ENCODE measurements around the gene TBC1D4. TPM values are rescaled to one million over a fixed set of nuclear protein-coding genes. Genes with fewer than 3 reads are reported as not detected.
A peak's percentile ranks its signal among the peaks of the same experiment; 100 is the strongest.
"Not testable (repeated sequence)": the region's sequence is repeated elsewhere in the genome, so short reads cannot be mapped to it uniquely, and the experiment has no call there.

TBC1D4 gene
- total RNA-seq, 2 donors from 2014 or later: 16.7 to 27.9 TPM

GRCh38 chr13:75357576-75358289 is 124.2 kb downstream of the TBC1D4 start:
- intact Hi-C loops (cut with DNase I): no loop called here
- H3K36me3 ChIP-seq: no peaks in the 10 kb centered on the region
- no peaks in the 10 kb centered on the region for H3K4me1 ChIP-seq
- no peak overlapping the region for H3K9ac ChIP-seq (ENCODE audit: low read depth in 2 of 2, low read length in 2 of 2)
- DNase-seq: no peak
- H3K4me3 ChIP-seq: no peak overlapping the region
- H3K27ac ChIP-seq: no peak overlapping the region
- no peaks in the 10 kb centered on the region for H3K27me3 ChIP-seq
- peak; percentile 31 for TF ChIP-seq CTCF (IDR thresholded peaks at IDR 0.05)
- no peaks in the 10 kb centered on the region for H3K9me3 ChIP-seq

DNA sequence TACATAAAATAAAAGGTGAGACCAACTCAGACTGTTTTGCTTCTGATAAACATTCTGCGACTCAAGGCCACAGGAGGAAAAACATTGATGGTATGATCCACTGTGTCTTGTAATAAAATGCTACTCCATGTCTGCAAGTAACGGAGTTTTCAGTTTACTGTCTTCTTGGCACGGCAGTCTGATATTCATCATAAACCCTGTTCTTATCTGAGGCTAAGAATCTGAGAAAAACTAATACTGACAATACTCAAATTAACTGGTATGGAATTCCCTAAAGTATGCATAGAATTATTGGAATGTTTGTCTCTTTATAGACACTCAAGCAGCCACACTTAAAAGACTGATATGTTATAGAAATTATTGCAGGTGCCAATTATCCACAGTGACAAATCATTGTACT is 125.5 kb downstream of the TBC1D4 start:
- H3K4me3 ChIP-seq: no peak overlapping the region
- intact Hi-C loops (cut with DNase I): no loop called here
- TF ChIP-seq CTCF (IDR thresholded peaks at IDR 0.05): no peak
- no peaks in the 10 kb centered on the region for H3K9me3 ChIP-seq
- H3K36me3 ChIP-seq: no peaks in the 10 kb centered on the region
- no peak overlapping the region for H3K9ac ChIP-seq (ENCODE audit: low read depth in 2 of 2, low read length in 2 of 2)
- H3K4me1 ChIP-seq: no peaks in the 10 kb centered on the region
- H3K27ac ChIP-seq: no peak overlapping the region
- H3K27me3 ChIP-seq: no peaks in the 10 kb centered on the region
- DNase-seq: no peak

DNA sequence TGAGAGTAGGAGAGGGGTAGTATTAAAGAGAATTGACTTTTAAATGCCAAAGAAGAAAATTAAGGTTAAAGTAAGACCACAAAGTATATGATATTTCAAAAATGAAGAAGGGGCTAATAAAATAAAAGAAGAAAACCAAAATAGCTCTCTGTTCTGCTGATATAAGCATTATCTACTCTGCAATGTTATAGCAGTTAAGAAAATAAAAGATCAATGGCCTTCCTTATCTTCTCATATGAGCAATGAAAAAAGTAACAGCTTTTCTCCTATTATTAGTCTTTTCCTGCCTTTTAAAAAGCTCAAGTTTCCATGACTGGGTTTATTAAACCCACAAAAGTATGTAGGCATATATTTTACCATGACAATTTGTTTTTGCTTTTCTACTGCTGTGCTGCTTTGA is 126.4 kb downstream of the TBC1D4 start:
- TF ChIP-seq CTCF (IDR thresholded peaks at IDR 0.05): no peak
- intact Hi-C loops (cut with DNase I): no loop called here
- Histone ChIP-seq H3K27ac (no peak overlapping the region), H3K27me3 (no peaks in the 10 kb centered on the region), H3K9ac (ENCODE audit: low read depth in 2 of 2, low read length in 2 of 2) (no peak overlapping the region), H3K4me1 (no peaks in the 10 kb centered on the region), H3K4me3 (no peak overlapping the region), H3K9me3 (no peaks in the 10 kb centered on the region), H3K36me3 (no peaks in the 10 kb centered on the region)
- no peak for DNase-seq

DNA sequence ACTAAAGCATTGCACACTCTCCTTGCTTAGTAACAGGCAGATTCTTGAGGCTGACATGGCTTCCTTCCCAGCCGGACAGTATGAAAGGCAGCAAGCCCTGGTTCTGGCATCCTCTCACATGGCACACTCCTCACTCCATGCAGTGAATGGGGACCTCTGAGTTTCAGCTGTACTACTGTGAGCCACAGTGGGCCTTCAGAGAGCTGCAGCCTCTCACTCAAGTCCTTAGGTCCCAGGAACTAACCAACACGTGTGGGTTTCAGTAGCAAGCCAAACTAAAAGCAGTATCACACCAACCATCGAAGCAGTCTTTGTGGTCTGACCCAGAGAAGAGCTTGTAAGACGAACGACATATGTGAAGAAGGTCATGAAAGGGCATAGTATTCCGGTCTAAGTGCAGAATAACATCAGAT is 128.2 kb downstream of the TBC1D4 start:
- no peaks in the 10 kb centered on the region for H3K36me3 ChIP-seq
- intact Hi-C loops (cut with DNase I): no loop called here

DNA sequence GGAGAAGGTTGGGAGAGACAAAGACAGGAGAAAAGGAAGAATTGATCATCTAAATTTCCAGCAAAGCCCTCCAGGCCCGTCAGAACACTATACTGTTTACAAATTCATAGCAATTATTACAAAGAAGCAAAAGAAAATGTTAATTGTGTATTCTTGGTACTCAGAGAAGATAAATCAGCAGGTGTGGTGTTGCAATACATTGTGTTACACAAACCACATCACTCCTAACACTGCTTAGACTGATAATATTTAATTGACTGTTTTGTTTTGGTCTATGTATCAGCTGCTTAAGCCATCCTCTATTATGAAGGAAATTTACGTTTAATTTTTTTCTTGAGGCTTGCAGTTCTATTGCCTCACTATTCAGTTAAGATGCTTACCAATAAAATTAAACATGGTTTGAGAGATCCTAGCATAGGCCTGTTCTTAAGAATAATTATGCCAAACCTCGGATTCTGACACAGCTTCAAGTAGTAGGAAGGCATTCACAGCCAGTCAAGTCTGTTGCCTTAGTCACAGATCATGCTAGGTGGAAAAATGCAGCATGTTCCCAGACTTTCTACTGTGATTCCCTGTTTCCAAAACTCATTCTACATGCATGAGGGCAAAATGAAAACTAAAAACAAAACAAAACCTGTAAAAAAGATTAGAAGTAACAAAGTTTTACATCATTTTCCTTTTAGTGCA is 129.2 kb downstream of the TBC1D4 start:
- Histone ChIP-seq H3K27me3 (no peaks in the 10 kb centered on the region), H3K9me3 (no peaks in the 10 kb centered on the region), H3K9ac (ENCODE audit: low read depth in 2 of 2, low read length in 2 of 2) (no peak overlapping the region), H3K36me3 (no peaks in the 10 kb centered on the region), H3K27ac (no peak overlapping the region), H3K4me3 (no peak overlapping the region), H3K4me1 (no peaks in the 10 kb centered on the region)
- no peak for TF ChIP-seq CTCF (IDR thresholded peaks at IDR 0.05)
- no peak for DNase-seq
- intact Hi-C loops (cut with DNase I): no loop called here

More for the DNA sequence above, 128.2 kb downstream of the TBC1D4 start:
- TF ChIP-seq CTCF (IDR thresholded peaks at IDR 0.05): no peak
- no peaks in the 10 kb centered on the region for H3K9me3 ChIP-seq
- no peak overlapping the region for H3K27ac ChIP-seq
- H3K4me1 ChIP-seq: no peaks in the 10 kb centered on the region
- DNase-seq: no peak
- no peak overlapping the region for H3K4me3 ChIP-seq
- H3K27me3 ChIP-seq: no peaks in the 10 kb centered on the region
- H3K9ac ChIP-seq (ENCODE audit: low read depth in 2 of 2, low read length in 2 of 2): no peak overlapping the region

GRCh38 chr13:75351538-75351937 is 130.4 kb downstream of the TBC1D4 start:
- H3K27me3 ChIP-seq; H3K9me3 ChIP-seq; H3K27ac ChIP-seq; H3K4me1 ChIP-seq; H3K9ac ChIP-seq (ENCODE audit: low read depth in 2 of 2, low read length in 2 of 2); intact Hi-C loops (cut with DNase I); H3K36me3 ChIP-seq; H3K4me3 ChIP-seq; DNase-seq: not testable (repeated sequence)

All from colonic mucosa (tissue), 4 donors.